Measurements from ENCODE around the gene HNRNPF. TPM values are rescaled to one million over a fixed set of nuclear protein-coding genes. Genes with fewer than 3 reads are reported as not detected.

Gene HNRNPF
- total and polyA plus RNA-seq, 2 of the 4 experiments (the other 2 are of a cell fraction): 169 to 207 TPM

DNA sequence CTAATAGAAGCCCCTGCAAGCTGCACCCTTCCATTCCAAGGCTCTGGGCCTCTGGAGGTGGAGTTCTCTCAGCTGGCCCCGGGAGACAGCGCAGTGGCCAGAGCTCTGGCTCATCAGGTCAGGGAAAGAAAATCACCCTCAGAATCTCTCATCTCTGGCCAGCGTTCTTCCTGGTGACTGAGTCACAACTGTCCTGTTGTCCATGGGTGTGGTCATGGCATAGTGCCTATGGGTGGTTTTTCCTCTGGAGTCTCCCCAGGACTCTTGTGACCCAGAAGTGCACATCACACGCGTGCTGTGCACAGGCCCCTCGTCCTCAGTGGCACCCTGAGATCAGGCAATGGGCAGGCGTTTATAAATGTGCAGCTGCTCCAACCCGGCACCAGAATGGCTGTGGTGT, 64.9 kb downstream of the HNRNPF start:
- Histone ChIP-seq H4K8ac (ENCODE audit: low read depth in 2 of 2, low read length in 2 of 2) (no peak overlapping the region), H3K36me3 (ENCODE audit: control insufficient read depth, insufficient read depth, low read length) (no peaks in the 10 kb centered on the region), H2AFZ (replicated peaks; ENCODE audit: low read length, poor library complexity) (no peak overlapping the region), H4K5ac (ENCODE audit: low read depth, low read length) (no peak overlapping the region), H3K4ac (ENCODE audit: low read depth, low read length) (no peak overlapping the region), H2BK20ac (ENCODE audit: low read depth, low read length) (no peak overlapping the region), H3K79me1 (ENCODE audit: low read depth in 1 of 2, low read length in 2 of 2) (no peaks in the 10 kb centered on the region), H3K56ac (ENCODE audit: extremely low read depth, insufficient read depth, low read length) (no peak overlapping the region), H2BK5ac (ENCODE audit: low read depth, low read length, poor library complexity, severe bottlenecking) (no peak overlapping the region), H4K91ac (ENCODE audit: insufficient read depth, low read depth, low read length) (no peak overlapping the region), H3K23ac (ENCODE audit: low read depth, low read length) (no peak overlapping the region), H3K18ac (ENCODE audit: low read depth, low read length) (no peak overlapping the region), H4K20me1 (ENCODE audit: insufficient read depth, low read length) (no peaks in the 10 kb centered on the region), H2AK9ac (replicated peaks; ENCODE audit: low read depth, low read length, poor library complexity) (peak overlapping the region; percentile 57), H3K9me3 (ENCODE audit: control insufficient read depth, insufficient read depth, low read length) (no peaks in the 10 kb centered on the region), H2BK120ac (ENCODE audit: low read depth, low read length) (no peak overlapping the region), H2BK15ac (ENCODE audit: low read depth, low read length) (no peak overlapping the region), H3K4me3 (ENCODE audit: insufficient read depth, low read depth, low read length) (no peak overlapping the region), H3K27ac (ENCODE audit: insufficient read depth, low read length) (no peak overlapping the region), H3K9me1 (ENCODE audit: insufficient read depth, low read length) (no peaks in the 10 kb centered on the region), H3K4me1 (ENCODE audit: control insufficient read depth, insufficient read depth, low read length) (no peaks in the 10 kb centered on the region), H3K9ac (ENCODE audit: low read depth, low read length) (no peak overlapping the region), H3K14ac (replicated peaks; ENCODE audit: low read depth, low read length) (no peak overlapping the region), H3K4me2 (ENCODE audit: low read depth, low read length) (no peak overlapping the region), H2AK5ac (ENCODE audit: low read depth, low read length) (no peak overlapping the region), H3K27me3 (ENCODE audit: control insufficient read depth, insufficient read depth, low read length) (peaks cover 8% of the 10 kb centered on the region; the same call in 1 of the 2 replicates)
- no TSS peak for BruUV-seq (replicated peaks)
- WGBS, 2 experiments (ENCODE audit: extremely low coverage in 2 of 2, insufficient read length in 1 of 2): 65% methylated on average over 5 of the region's 8 CpGs; no CpG with 5 or more reads in 1 of the 2 experiments
- DNase-seq (no peak), ATAC-seq (ENCODE audit: low read depth) (no peak)
- ChIA-PET CTCF (no interaction called here), POLR2A (ENCODE audit: unreplicated experiment) (no interaction called here)
- dilution Hi-C loops (cut with HindIII; ENCODE audit: low sequenced_read_pairs, unreplicated experiment): no loop called here
- TF ChIP-seq, protein P1, sequence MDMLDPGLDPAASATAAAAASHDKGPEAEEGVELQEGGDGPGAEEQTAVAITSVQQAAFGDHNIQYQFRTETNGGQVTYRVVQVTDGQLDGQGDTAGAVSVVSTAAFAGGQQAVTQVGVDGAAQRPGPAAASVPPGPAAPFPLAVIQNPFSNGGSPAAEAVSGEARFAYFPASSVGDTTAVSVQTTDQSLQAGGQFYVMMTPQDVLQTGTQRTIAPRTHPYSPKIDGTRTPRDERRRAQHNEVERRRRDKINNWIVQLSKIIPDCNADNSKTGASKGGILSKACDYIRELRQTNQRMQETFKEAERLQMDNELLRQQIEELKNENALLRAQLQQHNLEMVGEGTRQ (IDR thresholded peaks at IDR 0.05; ENCODE audit: low read depth, low read length): no peak
- TF ChIP-seq MAFK (IDR thresholded peaks at IDR 0.05; ENCODE audit: low read depth, low read length) (no peak), MXI1 (IDR thresholded peaks at IDR 0.05; ENCODE audit: borderline replicate concordance, low read depth, low read length) (no peak), RFX5 (IDR thresholded peaks at IDR 0.05; ENCODE audit: low read depth, low read length) (no peak), CHD1 (IDR thresholded peaks at IDR 0.05; ENCODE audit: low read depth, low read length) (no peak), RCOR1 (IDR thresholded peaks at IDR 0.05; ENCODE audit: insufficient replicate concordance, low read length) (no peak), RAD21 (IDR thresholded peaks at IDR 0.05; ENCODE audit: low read length) (no peak), FOS (IDR thresholded peaks at IDR 0.05; ENCODE audit: low read depth, low read length) (no peak), SMC3 (IDR thresholded peaks at IDR 0.05; ENCODE audit: low read depth, low read length) (no peak), BHLHE40 (IDR thresholded peaks at IDR 0.05; ENCODE audit: low read depth, low read length) (no peak), CEBPB (IDR thresholded peaks at IDR 0.05; ENCODE audit: low read depth, low read length) (no peak), NFE2L2 (IDR thresholded peaks at IDR 0.05; ENCODE audit: low read depth, low read length) (no peak), MAZ (IDR thresholded peaks at IDR 0.05; ENCODE audit: borderline replicate concordance, low read depth, low read length) (no peak)
- TF ChIP-seq, protein P2, sequence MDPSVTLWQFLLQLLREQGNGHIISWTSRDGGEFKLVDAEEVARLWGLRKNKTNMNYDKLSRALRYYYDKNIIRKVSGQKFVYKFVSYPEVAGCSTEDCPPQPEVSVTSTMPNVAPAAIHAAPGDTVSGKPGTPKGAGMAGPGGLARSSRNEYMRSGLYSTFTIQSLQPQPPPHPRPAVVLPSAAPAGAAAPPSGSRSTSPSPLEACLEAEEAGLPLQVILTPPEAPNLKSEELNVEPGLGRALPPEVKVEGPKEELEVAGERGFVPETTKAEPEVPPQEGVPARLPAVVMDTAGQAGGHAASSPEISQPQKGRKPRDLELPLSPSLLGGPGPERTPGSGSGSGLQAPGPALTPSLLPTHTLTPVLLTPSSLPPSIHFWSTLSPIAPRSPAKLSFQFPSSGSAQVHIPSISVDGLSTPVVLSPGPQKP (IDR thresholded peaks at IDR 0.05; ENCODE audit: borderline replicate concordance, low read depth, low read length): no peak
- TF ChIP-seq, protein P3, sequence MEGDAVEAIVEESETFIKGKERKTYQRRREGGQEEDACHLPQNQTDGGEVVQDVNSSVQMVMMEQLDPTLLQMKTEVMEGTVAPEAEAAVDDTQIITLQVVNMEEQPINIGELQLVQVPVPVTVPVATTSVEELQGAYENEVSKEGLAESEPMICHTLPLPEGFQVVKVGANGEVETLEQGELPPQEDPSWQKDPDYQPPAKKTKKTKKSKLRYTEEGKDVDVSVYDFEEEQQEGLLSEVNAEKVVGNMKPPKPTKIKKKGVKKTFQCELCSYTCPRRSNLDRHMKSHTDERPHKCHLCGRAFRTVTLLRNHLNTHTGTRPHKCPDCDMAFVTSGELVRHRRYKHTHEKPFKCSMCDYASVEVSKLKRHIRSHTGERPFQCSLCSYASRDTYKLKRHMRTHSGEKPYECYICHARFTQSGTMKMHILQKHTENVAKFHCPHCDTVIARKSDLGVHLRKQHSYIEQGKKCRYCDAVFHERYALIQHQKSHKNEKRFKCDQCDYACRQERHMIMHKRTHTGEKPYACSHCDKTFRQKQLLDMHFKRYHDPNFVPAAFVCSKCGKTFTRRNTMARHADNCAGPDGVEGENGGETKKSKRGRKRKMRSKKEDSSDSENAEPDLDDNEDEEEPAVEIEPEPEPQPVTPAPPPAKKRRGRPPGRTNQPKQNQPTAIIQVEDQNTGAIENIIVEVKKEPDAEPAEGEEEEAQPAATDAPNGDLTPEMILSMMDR (conservative IDR thresholded peaks at IDR 0.05; ENCODE audit: low read depth, low read length): no peak
- intact Hi-C loops (cut with micrococcal nuclease): loop anchor here (10.0 kb wide), 1 partner anchor 139 kb away; no protein-coding TSS in a partner anchor
- in situ Hi-C loops (cut with MboI; ENCODE audit: low sequenced_read_pairs): no loop called here
